Sigmoid colon (tissue), 7 donors: ENCODE data around the gene SGTA. TPM values are rescaled to one million over a fixed set of nuclear protein-coding genes. Genes with fewer than 3 reads are reported as not detected.
A peak's percentile ranks its signal among the peaks of the same experiment; 100 is the strongest.
"Not testable (repeated sequence)": the region's sequence is repeated elsewhere in the genome, so short reads cannot be mapped to it uniquely, and the experiment has no call there.

ENCODE experiments used
- DNase-seq: peaks from one replicate; pipeline ENCODE4 v3.0.0-alpha.2; 2019
- H3K27ac ChIP-seq, 4 donors: fragments of 200-600 bp; sonication (generic); one replicate each; pipeline ENCODE4 v1.5.1; 2016 to 2019; ENCODE audit warnings: mild to moderate bottlenecking in 1 of 4
- H3K27me3 ChIP-seq, 3 donors: fragments of 200-600 bp; sonication (generic); one replicate each; pipeline ENCODE4 v1.5.1; 2019; ENCODE audit warnings: mild to moderate bottlenecking in 1 of 3
- H3K36me3 ChIP-seq, 4 donors: fragments of 200-600 bp; sonication (generic); one replicate each; pipeline ENCODE4 v1.5.1; 2016 to 2019
- H3K4me1 ChIP-seq, 4 donors: fragments of 200-600 bp; sonication (generic); one replicate each; pipeline ENCODE4 v1.5.1; 2017 to 2019
- H3K4me3 ChIP-seq, 4 donors: fragments of 200-600 bp; sonication (generic); one replicate each; pipeline ENCODE4 v1.5.1; 2017 to 2019; ENCODE audit warnings: mild to moderate bottlenecking in 2 of 4, moderate library complexity in 1 of 4
- H3K9me3 ChIP-seq, 4 donors: fragments of 200-600 bp in 3 of 4; sonication (generic) in 3 of 4; one replicate each; pipeline versions ENCODE4 v1.5.1 to v1.6.1; 2013 to 2019
- EP300 ChIP-seq, 4 donors: sonication (generic); formaldehyde crosslinking; IDR thresholded peaks; one replicate each; pipeline ENCODE4 v1.6.1; 2017; ENCODE audit warnings: antibody characterized with exemption in 4 of 4
- POLR2A ChIP-seq, 2 donors: fragments of 450-650 bp; IDR thresholded peaks; one replicate each; pipeline ENCODE4 v1.6.1; 2016; ENCODE audit warnings: antibody characterized with exemption in 2 of 2, mild to moderate bottlenecking in 2 of 2, moderate library complexity in 2 of 2
- POLR2AphosphoS5 ChIP-seq, 4 donors: sonication (generic); formaldehyde crosslinking; IDR thresholded peaks; one replicate each; pipeline ENCODE4 v1.6.1; 2017; ENCODE audit warnings: antibody characterized with exemption in 4 of 4
- WGBS, 2 donors: extraction: QIAGEN DNeasy Blood & Tissue Kit; methylation state at CpG; one replicate each; pipeline ENCODE4 v1.1.7; 2013; 5-methylcytosine and 5-hydroxymethylcytosine counted together
- intact Hi-C: fragments of 100-400 bp; cut with DNase I; formaldehyde crosslinking; loops from one replicate; pipeline ENCODE4 v1.15.1; 2023
- polyA plus RNA-seq, 3 donors: library from polyadenylated mRNA; stranded (reverse); fragments of 200-250 nt; gene quantifications; one replicate each; pipeline ENCODE4 v1.2.3, GENCODE V29; 2013
- total RNA-seq, 4 donors: library from RNA; depleted of rRNA; stranded (reverse); fragments of >200 nt; gene quantifications; one replicate each; pipeline ENCODE4 v1.1.0, GENCODE V29; 2016
- TF ChIP-seq, protein P1 (sequence below), 4 experiments: fragments of 450-650 bp in 3 of 4; fragments of 200-600 bp in 1 of 4; IDR thresholded peaks; one replicate each; pipeline ENCODE4 v1.5.1; 2016 to 2019; ENCODE audit warnings: antibody characterized with exemption in 4 of 4, mild to moderate bottlenecking in 3 of 4, moderate library complexity in 2 of 4
- donor health status: healthy with polysubstance abuse.
- donor health status: Bipolar disorder and iron deficiency.
- donor health status: healthy.

The SGTA gene
- total and polyA plus RNA-seq, 7 donors = 42.5 to 80.7 (median 48.1) TPM

DNA sequence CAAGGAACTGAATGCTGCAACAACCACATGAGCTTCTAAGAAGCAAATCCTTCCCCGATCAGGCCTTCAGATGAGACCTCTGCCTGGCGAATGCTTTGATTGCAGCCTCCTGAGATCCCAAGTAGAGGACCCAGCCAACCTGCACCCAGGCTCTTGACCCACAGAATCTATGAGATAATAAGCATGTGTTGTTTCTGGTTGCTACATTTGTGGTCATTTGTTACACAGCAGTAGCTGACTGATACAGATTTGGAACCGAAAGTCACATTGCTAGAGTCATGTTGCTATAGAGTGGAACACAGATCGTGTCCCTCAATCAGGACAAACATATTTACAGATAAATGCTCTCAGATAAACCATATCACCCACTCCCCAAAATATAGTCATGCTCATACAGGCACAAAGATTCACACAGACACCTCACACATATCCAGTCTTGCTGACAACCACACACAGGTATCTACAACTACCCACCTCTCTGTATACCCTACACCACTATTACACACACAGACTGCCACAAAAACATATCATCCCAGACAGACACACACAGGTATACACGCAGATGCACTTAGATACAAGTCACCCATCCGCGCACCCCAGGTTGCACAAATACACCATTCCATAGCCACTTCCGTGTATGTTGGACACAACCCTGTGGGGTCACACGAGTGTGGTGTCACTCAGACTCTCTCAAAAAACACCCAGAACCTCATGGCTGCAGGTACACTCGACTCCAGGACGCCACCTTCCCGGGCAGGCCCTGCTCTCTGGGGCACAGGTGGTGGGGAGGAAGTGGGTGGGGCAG lies 67.4 kb downstream of the SGTA start:
- no peaks in the 10 kb centered on the region for H3K36me3 ChIP-seq
- intact Hi-C loops = no loop called here
- peaks cover 0 to 7% (median 5%) of the 10 kb centered on the region in 4 donors for H3K9me3 ChIP-seq
- H3K4me1 ChIP-seq = peaks cover 0 to 10% (median 10%) of the 10 kb centered on the region in 4 donors
- no peak overlapping the region for H3K27ac ChIP-seq
- no peak overlapping the region for H3K4me3 ChIP-seq
- peaks cover 8 to 45% (median 22%) of the 10 kb centered on the region in 3 donors for H3K27me3 ChIP-seq
- 90 to 91% methylated on average over 12 of the region's 12 CpGs for WGBS, 2 donors
- TF ChIP-seq POLR2AphosphoS5 (IDR thresholded peaks at IDR 0.05) (no peak), EP300 (IDR thresholded peaks at IDR 0.05) (no peak), POLR2A (IDR thresholded peaks at IDR 0.05) (no peak)
- TF ChIP-seq, protein P1, sequence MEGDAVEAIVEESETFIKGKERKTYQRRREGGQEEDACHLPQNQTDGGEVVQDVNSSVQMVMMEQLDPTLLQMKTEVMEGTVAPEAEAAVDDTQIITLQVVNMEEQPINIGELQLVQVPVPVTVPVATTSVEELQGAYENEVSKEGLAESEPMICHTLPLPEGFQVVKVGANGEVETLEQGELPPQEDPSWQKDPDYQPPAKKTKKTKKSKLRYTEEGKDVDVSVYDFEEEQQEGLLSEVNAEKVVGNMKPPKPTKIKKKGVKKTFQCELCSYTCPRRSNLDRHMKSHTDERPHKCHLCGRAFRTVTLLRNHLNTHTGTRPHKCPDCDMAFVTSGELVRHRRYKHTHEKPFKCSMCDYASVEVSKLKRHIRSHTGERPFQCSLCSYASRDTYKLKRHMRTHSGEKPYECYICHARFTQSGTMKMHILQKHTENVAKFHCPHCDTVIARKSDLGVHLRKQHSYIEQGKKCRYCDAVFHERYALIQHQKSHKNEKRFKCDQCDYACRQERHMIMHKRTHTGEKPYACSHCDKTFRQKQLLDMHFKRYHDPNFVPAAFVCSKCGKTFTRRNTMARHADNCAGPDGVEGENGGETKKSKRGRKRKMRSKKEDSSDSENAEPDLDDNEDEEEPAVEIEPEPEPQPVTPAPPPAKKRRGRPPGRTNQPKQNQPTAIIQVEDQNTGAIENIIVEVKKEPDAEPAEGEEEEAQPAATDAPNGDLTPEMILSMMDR (IDR thresholded peaks at IDR 0.05) = no peak
- no peak for DNase-seq

DNA sequence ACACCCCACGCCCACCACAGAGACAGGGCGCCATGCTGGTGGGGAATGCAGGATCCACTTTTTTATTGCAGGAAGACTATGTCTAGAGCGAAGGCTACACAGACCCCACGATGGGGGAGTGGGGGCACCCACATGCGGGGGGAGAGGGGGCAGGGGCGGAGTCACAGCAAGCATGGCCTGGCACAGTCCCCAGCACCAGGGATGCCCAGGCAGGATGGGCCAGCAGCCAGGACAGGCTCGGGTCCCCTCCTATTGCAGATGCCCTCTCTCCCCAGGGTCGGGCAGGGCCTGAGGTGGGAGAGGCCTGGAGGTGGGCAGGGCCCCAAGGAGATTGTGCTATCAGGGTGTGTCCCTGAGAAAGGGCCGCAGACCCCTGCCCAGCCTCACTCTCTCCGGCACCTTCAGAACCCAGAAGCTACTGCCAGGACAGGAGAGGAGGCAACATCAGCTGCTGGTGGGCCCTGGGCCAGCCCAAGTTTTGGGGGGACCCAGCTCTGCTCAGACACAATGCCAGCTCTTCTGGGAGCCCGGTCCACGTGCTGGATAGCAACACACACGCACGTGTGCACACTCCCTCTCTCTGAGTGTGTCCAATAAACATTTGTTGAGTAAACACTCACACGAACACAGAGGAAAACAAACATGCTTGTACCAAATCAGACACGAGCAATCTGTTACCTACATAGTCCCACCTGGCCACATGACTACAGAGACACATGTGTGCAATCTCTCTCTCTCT lies 68.4 kb downstream of the SGTA start:
- no peaks in the 10 kb centered on the region for H3K36me3 ChIP-seq
- peaks cover 0 to 36% (median 13%) of the 10 kb centered on the region in 3 donors for H3K27me3 ChIP-seq
- H3K9me3 ChIP-seq = peaks cover 0 to 7% (median 5%) of the 10 kb centered on the region in 4 donors
- DNase-seq = peak; percentile 55
- intact Hi-C loops = no loop called here
- no peak overlapping the region for H3K4me3 ChIP-seq
- H3K27ac ChIP-seq = no peak overlapping the region
- H3K4me1 ChIP-seq = peaks cover 0 to under 1% (median under 1%) of the 10 kb centered on the region in 4 donors
- 71 to 80% methylated on average over 16 of the region's 16 CpGs for WGBS, 2 donors
- TF ChIP-seq EP300 (IDR thresholded peaks at IDR 0.05) = no peak
- TF ChIP-seq POLR2A (IDR thresholded peaks at IDR 0.05) = no peak
- TF ChIP-seq, protein P1 (IDR thresholded peaks at IDR 0.05) = no peak
- no peak for TF ChIP-seq POLR2AphosphoS5 (IDR thresholded peaks at IDR 0.05)

GRCh38 chr19:2714102-2714501 lies 69.0 kb downstream of the SGTA start:
- intact Hi-C loops, H3K27ac ChIP-seq, H3K9me3 ChIP-seq, DNase-seq, H3K4me3 ChIP-seq, H3K4me1 ChIP-seq, H3K36me3 ChIP-seq: not testable (repeated sequence)
- H3K27me3 ChIP-seq = peaks cover 0 to 30% (median 8%) of the 10 kb centered on the region in 3 donors
- 38 to 59% methylated on average over 1 of the region's 1 CpG for WGBS, 2 donors

DNA sequence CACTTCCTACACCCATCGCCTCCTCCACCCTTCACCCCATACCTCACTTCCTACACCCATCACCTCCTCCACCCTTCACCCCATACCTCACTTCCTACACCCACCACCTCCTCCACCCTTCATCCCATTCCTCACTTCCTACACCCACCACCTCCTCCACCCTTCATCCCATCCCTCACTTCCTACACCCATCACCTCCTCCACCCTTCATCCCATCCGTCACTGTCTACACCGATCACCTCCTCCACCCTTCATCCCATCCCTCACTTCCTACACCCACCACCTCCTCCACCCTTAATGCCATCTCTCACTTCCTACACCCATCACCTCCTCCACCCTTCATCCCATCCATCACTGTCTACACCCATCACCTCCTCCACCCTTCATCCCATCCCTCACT lies 69.9 kb downstream of the SGTA start:
- DNase-seq, H3K4me3 ChIP-seq, intact Hi-C loops, H3K36me3 ChIP-seq, H3K9me3 ChIP-seq, H3K4me1 ChIP-seq, H3K27ac ChIP-seq: not testable (repeated sequence)
- 88 to 95% methylated on average over 3 of the region's 3 CpGs for WGBS, 2 donors
- peaks cover 0 to 22% (median 3%) of the 10 kb centered on the region in 3 donors for H3K27me3 ChIP-seq

DNA sequence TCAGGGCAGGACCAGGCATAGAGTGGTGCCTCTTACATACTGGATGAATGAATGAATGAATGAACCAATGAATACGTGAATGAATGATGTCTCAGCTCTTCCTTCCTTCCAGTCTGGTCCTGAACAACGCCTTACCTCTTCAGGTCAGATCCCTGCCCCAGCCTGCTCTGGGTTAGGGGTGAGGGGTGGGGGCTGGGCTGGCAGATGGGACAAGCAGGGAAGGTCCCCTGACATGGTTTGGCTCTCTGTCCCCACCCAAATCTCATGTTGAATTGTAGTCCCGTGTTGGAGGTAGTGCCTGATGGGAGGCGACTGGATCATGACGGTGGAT lies 71.2 kb downstream of the SGTA start:
- WGBS, 2 donors = 66 to 78% methylated on average over 5 of the region's 5 CpGs
- Histone ChIP-seq H3K4me1 (no peaks in the 10 kb centered on the region), H3K27ac (no peak overlapping the region), H3K27me3 (peaks cover 0 to 15% (median 3%) of the 10 kb centered on the region in 3 donors), H3K4me3 (no peak overlapping the region), H3K36me3 (no peaks in the 10 kb centered on the region), H3K9me3 (peaks cover 0 to 7% (median 5%) of the 10 kb centered on the region in 4 donors)
- TF ChIP-seq EP300 (IDR thresholded peaks at IDR 0.05) (no peak), POLR2A (IDR thresholded peaks at IDR 0.05) (no peak), POLR2AphosphoS5 (IDR thresholded peaks at IDR 0.05) (no peak)
- TF ChIP-seq, protein P1 (IDR thresholded peaks at IDR 0.05) = no peak
- peak; percentile 56 for DNase-seq
- intact Hi-C loops = no loop called here
